Activated naive CD8-positive, alpha-beta T cell treated with anti-CD3 and anti-CD28 coated beads, Interleukin-2, amount 50 U/mL, for 16 hours (primary cell): ENCODE results near the gene CHRNB1.
"Not testable (repeated sequence)": the region's sequence is repeated elsewhere in the genome, so short reads cannot be mapped to it uniquely, and the experiment has no call there.

Source experiments
- DNase-seq: peaks from one replicate; pipeline ENCODE4 v3.0.0-alpha.2; 2020; ENCODE audit warnings: low read depth, low spot score

Gene CHRNB1

GRCh38 chr17:7467498-7467897, 22.6 kb downstream of the CHRNB1 start:
- no peak for DNase-seq

DNA sequence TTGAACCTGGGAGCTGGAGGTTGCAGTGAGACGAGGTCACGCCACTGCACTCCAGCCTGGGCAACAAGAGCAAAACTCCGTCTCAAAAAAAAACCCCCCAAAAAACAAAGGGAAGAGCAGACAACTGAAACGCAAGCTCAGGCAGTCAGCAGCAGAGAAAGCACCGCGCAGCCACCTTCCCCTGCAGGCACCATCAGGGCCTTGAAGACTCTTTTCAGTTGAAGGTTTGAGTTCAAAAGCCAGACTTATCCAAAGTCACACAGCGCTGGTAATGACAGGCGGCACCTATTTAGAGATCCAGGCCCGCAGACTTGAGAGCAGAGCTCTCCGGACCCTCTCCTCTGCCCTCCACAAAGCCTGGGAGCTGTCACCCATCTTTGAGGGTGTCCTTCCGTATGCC, 23.4 kb downstream of the CHRNB1 start:
- no peak for DNase-seq

- no peak for DNase-seq
Measured at GRCh38 chr17:7468804-7469389, 24.0 kb downstream of the CHRNB1 start.

- DNase-seq: not testable (repeated sequence)
Measured at GRCh38 chr17:7469843-7470242, 25.0 kb downstream of the CHRNB1 start.

GRCh38 chr17:7470457-7470973, 25.7 kb downstream of the CHRNB1 start:
- DNase-seq: not testable (repeated sequence)

DNA sequence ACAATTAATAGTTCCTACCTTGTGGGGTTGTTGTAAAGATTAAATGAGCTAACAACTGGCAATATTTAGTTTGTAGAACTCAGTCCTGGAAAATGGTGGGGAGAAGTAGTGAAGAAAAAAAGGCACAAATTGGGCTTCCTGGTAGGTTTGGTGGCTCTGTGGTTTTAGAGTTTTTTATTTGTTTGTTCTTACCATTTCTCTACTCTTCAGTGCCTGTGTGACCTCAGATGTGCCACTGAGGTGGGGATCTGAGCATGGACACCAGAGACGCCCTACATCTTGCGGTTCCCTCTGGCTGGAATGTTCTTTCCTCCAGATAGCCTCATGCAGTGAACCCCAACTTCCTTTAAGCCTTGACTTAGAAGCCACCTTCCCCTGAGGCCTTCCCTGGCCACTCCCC, 26.9 kb downstream of the CHRNB1 start:
- DNase-seq: no peak

DNA sequence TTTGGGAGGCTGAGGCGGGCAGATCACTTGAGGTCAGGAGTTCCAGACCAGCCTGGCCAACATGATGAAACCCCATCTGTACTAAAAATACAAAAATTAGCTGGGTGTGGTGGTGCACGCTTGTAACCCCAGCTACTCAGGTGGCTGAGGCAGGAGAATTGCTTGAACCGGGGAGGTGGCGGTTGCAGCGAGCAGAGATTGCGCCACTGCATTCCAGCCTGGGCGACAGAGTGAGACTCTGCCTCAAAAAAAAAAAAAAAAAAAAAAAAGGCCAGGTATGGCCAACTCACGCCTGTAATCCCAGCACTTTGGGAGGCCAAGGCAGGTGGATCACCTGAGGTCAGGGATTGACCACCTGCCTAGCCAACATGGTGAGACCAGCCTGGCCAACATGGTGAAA, 29.9 kb downstream of the CHRNB1 start:
- DNase-seq: not testable (repeated sequence)

GRCh38 chr17:7475764-7476422, 31.0 kb downstream of the CHRNB1 start:
- DNase-seq: no peak

- DNase-seq: no peak
Measured at GRCh38 chr17:7476494-7476893, 31.6 kb downstream of the CHRNB1 start.

DNA sequence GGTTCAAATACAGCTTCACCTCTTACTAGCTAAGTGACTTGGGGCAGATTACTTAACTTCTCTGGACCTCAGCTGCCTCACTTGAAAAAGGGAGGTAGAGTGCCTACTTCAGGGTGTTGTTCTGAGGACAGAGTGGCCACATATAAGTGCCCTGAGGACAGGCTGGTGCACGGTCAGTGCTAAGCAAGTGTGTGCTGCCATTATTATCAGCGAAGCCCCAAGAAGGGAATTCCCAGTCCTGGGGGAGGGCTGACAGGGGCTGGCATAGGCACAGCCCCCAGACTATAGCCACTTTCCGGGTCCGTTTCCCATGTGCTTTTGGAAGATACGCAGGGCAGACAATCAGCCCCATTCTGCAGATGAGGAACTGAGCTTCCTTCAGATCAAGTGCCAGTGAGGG, 32.1 kb downstream of the CHRNB1 start:
- DNase-seq: no peak

GRCh38 chr17:7477392-7478275, 32.8 kb downstream of the CHRNB1 start:
- DNase-seq: no peak

- no peak for DNase-seq
Measured at GRCh38 chr17:7478276-7479212, 33.7 kb downstream of the CHRNB1 start.

- peak; percentile 21 for DNase-seq
Measured at GRCh38 chr17:7479213-7480088, 34.6 kb downstream of the CHRNB1 start, which contains the start of gene ZBTB4. ZBTB4 (minus strand) TSS chr17:7479631; CDS start chr17:7466801, 12,830 bp downstream.

GRCh38 chr17:7480089-7480384, 35.2 kb downstream of the CHRNB1 start:
- no peak for DNase-seq

DNA sequence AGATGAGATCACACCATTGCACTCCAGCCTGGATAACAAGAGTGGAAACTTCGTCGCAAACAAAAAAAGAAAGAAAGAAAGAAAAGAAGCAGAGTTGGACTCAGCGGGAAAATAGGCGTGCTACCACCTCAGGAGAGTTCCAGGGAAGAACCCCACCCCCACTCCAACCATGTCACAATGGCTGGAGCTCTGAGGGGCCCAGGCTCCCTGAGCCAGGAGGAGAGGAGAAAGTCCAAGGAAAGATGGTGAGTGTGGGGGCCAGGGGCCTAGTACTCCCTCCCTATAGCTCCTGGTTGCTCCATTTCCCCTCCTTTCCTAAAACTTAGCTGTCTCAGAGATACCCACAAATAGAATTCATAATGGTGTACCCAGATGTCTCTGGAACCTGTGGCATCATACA, 36.4 kb downstream of the CHRNB1 start, which contains the start of gene SLC35G6:
SLC35G6 (plus strand) TSS at position 172 of the 400 bp plus-strand sequence; CDS start at position 243, 71 bp downstream.
- not testable (repeated sequence) for DNase-seq

DNA sequence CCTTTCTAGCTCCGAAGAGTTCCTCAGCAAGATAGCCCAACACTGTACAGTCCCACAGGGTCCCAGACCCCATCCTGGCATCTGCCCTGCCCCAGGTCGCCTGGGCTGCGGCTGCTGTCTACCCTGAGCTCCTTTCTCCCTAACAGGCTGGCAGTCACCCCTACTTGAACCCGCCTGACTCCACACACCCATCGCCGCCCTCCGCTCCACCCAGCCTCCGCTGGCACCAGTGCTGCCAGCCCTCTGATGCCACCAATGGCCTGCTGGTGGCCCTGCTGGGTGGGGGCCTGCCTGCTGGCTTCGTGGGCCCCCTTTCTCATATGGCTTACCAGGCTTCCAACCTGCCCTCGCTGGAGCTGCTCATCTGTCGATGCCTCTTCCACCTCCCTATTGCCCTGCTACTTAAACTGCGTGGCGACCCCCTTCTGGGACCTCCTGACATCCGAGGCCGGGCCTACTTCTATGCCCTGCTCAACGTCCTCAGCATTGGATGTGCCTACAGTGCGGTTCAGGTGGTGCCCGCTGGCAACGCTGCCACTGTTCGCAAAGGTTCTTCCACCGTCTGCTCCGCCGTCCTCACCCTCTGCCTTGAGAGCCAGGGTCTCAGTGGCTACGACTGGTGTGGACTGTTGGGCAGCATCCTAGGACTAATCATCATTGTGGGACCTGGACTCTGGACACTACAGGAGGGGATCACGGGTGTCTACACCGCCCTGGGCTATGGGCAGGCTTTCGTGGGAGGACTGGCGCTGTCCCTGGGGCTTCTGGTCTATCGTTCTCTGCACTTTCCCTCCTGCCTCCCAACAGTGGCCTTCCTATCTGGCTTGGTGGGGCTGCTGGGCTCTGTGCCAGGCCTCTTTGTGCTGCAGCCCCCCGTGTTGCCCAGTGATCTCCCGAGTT, 37.2 kb downstream of the CHRNB1 start:
- not testable (repeated sequence) for DNase-seq

GRCh38 chr17:7482742-7483088, 37.9 kb downstream of the CHRNB1 start:
- not testable (repeated sequence) for DNase-seq

- peak; percentile 86 for DNase-seq
Measured at GRCh38 chr17:7483255-7484066, 38.6 kb downstream of the CHRNB1 start.
